Measurements from ENCODE around the gene RAB3A.
"Not testable (repeated sequence)": the region's sequence is repeated elsewhere in the genome, so short reads cannot be mapped to it uniquely, and the experiment has no call there.

Gene RAB3A

DNA sequence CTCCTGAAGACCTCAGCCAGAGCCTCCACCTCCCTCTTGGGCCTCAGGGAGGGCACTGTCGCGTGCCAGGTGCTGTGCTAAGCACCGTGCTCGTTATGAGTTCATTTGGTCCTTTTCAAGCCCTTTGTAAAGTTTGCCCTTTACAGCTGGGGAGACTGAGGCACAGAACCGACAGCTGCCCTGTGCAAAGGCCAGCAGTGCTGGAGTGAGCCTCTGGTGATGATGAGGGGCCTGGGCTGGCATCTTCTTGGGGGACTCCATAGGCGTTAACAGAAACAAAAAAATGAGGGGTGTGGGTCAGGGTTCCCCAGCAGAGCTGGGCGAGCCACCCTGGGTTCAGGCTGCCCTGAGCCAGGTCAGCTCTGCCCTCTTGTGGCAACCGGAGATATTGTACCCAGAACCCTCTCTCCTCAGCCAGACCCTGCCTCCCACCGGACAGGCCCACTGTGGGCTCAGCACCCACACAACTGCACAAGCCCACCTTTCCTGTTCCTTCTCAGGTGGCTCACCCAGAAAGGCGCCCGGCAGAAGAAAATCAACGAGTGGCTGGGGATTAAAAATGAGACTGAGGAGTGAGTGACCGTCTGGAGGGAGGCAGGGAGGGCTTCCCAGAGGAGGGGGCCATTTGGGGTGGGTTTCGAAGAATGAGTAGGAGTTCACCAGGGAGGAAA, 35.7 kb downstream of the RAB3A start:
- H3K27me3 ChIP-seq, result no peaks in the 10 kb centered on the region
- H3K4me1 ChIP-seq, result peaks cover 45 to 55% (median 53%) of the 10 kb centered on the region in 10 experiments
- peak overlapping the region in 8 of 11 experiments; percentile 89 to 100 (median 98); a peak in 15 of 22 replicates for H3K4me2 ChIP-seq
- H3K4me3 ChIP-seq, result peak overlapping the region in 1 of 10 experiments; percentile 35; a peak in 1 of 20 replicates
- H4K20me1 ChIP-seq, result no peaks in the 10 kb centered on the region
- H3K27ac ChIP-seq, result peak overlapping the region; percentile 28 to 98 (median 89); a peak in 16 of 22 replicates
- H3K9ac ChIP-seq, result peak overlapping the region in 5 of 11 experiments; percentile 19 to 91 (median 87); a peak in 9 of 22 replicates
- peaks cover 36 to 59% (median 51%) of the 10 kb centered on the region in 11 experiments for H3K36me3 ChIP-seq
- H3K9me3 ChIP-seq (replicated peaks in 1 of 11), result no peaks in the 10 kb centered on the region
- no peak for TF ChIP-seq Cebpa-rat (IDR thresholded peaks at IDR 0.05)

DNA sequence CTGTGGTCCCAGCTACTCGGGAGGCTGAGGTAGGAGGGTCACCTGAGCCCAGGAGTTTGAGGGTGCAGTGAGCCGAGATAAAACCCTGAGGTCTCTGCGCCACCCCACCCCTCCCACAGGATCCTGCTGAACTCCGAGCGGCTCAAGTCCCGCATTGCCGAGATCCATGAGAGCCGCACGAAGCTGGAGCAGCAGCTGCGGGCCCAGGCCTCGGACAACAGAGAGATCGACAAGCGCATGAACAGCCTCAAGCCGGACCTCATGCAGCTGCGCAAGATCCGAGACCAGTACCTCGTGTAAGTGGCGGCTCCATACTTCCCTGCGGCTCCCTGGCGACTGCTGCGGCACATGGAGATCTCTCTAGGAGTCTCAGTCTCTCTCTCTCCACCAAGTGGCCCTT, 36.8 kb downstream of the RAB3A start:
- Histone ChIP-seq H3K4me2 (no peak overlapping the region), H3K27ac (no peak overlapping the region), H3K4me1 (peaks cover 34 to 45% (median 43%) of the 10 kb centered on the region in 10 experiments), H3K36me3 (peaks cover 47 to 70% (median 62%) of the 10 kb centered on the region in 11 experiments), H3K4me3 (no peak overlapping the region), H3K27me3 (no peaks in the 10 kb centered on the region), H3K9ac (no peak overlapping the region), H4K20me1 (peaks cover 0 to 6% (median 0%) of the 10 kb centered on the region in 11 experiments; a peak in 1 of 22 replicates), H3K9me3 (replicated peaks in 1 of 11) (no peaks in the 10 kb centered on the region)
- no peak for TF ChIP-seq Cebpa-rat (IDR thresholded peaks at IDR 0.05)

DNA sequence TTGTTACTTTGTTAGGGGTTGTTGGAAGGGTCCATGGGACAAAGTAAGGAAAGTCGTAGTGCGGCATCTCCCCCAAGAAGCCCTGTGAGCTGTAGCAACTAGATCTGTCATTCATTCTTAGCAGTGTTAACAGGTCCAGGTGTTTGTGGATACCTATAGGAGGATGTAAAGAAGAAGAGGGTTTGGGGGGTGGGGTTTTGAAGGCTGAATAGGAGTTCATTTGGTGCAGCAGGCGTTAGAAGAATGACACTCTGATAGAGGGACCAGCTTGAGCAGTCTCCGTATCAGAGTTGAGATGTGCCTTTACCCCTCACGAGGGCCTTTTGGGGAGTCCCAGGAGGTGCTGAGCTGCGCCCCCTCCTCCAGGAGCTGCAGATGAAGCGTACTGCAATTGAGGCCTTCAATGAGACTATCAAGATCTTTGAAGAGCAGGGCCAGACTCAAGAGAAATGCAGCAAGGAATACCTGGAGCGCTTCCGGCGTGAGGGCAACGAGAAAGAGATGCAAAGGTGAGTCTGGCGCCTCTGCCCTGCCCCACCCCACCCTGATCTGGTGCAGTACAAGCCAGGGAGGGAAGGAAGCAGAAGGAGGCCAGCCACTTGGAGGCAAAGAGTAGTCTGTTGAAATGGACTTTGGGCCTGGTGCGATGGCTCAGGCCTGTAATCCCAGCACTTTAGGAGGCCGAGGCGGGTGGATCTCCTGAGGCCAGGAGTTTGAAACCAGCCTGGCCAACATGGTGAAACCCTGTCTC, 37.9 kb downstream of the RAB3A start:
- H3K27me3 ChIP-seq, result no peaks in the 10 kb centered on the region
- H3K4me2 ChIP-seq, result no peak overlapping the region
- peaks cover 51 to 74% (median 66%) of the 10 kb centered on the region in 11 experiments for H3K36me3 ChIP-seq
- H3K27ac ChIP-seq, result no peak overlapping the region
- no peak overlapping the region for H3K9ac ChIP-seq
- no peak for TF ChIP-seq Cebpa-rat (IDR thresholded peaks at IDR 0.05)
- no peak overlapping the region for H3K4me3 ChIP-seq
- peaks cover 29 to 42% (median 39%) of the 10 kb centered on the region in 10 experiments for H3K4me1 ChIP-seq
- H4K20me1 ChIP-seq, result peaks cover 0 to 11% (median 0%) of the 10 kb centered on the region in 11 experiments; a peak in 1 of 22 replicates
- H3K9me3 ChIP-seq (replicated peaks in 1 of 11), result no peaks in the 10 kb centered on the region

DNA sequence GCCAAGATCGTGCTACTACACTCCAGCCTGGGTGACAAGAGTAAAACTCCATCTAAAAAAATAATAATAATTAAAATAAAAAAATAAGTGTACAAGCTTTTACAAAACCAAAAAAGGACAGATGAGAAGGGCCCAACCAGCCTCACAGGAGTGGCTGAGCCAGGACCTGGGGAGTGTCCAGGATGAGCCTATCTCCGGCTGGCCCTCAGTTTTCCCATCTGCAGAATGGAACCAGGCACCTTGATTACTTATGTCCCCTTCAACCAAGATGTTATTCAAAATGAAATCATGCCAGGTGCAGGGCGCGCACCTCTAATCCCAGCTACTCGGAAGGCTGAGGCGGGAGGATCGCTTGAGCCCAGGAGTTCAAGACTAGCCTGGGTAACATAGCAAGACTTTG, 39.8 kb downstream of the RAB3A start:
- Histone ChIP-seq H3K9ac (no peak overlapping the region), H3K27ac (no peak overlapping the region), H3K9me3 (replicated peaks in 1 of 11) (no peaks in the 10 kb centered on the region), H3K4me2 (no peak overlapping the region), H3K36me3 (peaks cover 49 to 85% (median 62%) of the 10 kb centered on the region in 11 experiments), H3K4me3 (no peak overlapping the region), H3K4me1 (peaks cover 22 to 36% (median 30%) of the 10 kb centered on the region in 10 experiments), H3K27me3 (no peaks in the 10 kb centered on the region), H4K20me1 (peaks cover 0 to 11% (median 0%) of the 10 kb centered on the region in 11 experiments; a peak in 1 of 22 replicates)
- TF ChIP-seq Cebpa-rat (IDR thresholded peaks at IDR 0.05), result no peak

DNA sequence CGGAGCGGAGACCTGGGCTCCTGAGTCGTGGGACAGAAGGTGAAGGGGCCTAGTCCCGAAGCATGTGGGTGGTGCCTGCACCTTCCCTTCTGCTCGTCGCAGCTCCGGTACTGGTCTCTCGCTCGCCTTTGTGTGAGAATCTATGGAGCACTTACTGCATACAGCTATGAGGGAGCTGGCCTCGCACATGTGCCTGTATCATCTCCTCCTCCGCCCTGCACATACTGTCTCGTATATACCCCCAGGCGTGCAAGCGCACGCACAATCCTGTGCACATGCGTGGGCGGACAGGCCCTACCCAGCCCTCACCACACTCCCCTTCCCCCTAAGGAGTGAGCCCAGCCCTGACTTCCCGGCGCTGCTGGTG, 42.2 kb downstream of the RAB3A start:
- H3K4me1 ChIP-seq, result peaks cover 26 to 40% (median 31%) of the 10 kb centered on the region in 10 experiments
- no peak overlapping the region for H3K4me3 ChIP-seq
- no peak overlapping the region for H3K27ac ChIP-seq
- no peaks in the 10 kb centered on the region for H3K27me3 ChIP-seq
- TF ChIP-seq Cebpa-rat (IDR thresholded peaks at IDR 0.05), result no peak
- H4K20me1 ChIP-seq, result peaks cover 0 to 23% (median 6%) of the 10 kb centered on the region in 11 experiments; a peak in 10 of 22 replicates
- no peaks in the 10 kb centered on the region for H3K9me3 ChIP-seq (replicated peaks in 1 of 11)
- peaks cover 39 to 81% (median 46%) of the 10 kb centered on the region in 11 experiments for H3K36me3 ChIP-seq
- peak overlapping the region in 10 of 11 experiments; percentile 10 to 92 (median 60); a peak in 17 of 22 replicates for H3K4me2 ChIP-seq
- H3K9ac ChIP-seq, result peak overlapping the region in 7 of 11 experiments; percentile 18 to 54 (median 34); a peak in 10 of 22 replicates

DNA sequence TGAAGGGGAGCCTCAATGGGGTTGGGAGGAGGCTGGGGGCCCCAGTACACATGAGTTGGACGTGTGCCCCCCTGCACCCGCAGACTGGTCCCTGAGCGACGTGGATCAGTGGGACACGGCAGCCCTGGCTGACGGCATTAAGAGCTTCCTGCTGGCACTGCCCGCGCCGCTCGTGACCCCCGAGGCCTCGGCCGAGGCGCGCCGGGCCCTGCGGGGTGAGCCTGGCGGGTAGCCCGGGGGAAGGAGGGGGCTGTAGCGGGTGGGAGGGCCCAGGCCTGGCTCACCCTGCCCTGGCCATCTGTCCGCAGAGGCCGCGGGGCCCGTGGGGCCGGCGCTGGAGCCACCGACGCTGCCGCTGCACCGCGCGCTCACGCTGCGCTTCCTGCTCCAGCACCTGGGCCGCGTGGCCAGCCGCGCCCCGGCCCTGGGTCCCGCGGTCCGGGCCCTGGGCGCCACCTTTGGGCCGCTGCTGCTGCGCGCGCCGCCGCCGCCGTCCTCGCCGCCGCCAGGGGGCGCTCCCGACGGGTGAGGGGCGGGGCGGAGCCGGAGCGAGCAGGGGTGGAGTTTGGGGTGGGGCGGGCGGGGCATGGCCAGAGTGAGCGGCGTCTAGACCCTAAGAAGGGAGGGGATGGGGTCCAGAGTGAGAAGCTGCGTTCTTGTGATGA, 42.7 kb downstream of the RAB3A start:
- TF ChIP-seq Cebpa-rat (IDR thresholded peaks at IDR 0.05), result no peak
- Histone ChIP-seq H3K4me1 (peaks cover 31 to 46% (median 36%) of the 10 kb centered on the region in 10 experiments), H3K4me2 (peak overlapping the region; percentile 87 to 99 (median 93)), H3K27ac (peak overlapping the region; percentile 60 to 83 (median 79)), H3K36me3 (peaks cover 33 to 81% (median 46%) of the 10 kb centered on the region in 11 experiments), H3K9me3 (replicated peaks in 1 of 11) (no peaks in the 10 kb centered on the region), H3K4me3 (peak overlapping the region; percentile 48 to 66 (median 56)), H3K9ac (peak overlapping the region; percentile 74 to 87 (median 83)), H3K27me3 (no peaks in the 10 kb centered on the region), H4K20me1 (peaks cover 0 to 29% (median 7%) of the 10 kb centered on the region in 11 experiments; a peak in 11 of 22 replicates)

DNA sequence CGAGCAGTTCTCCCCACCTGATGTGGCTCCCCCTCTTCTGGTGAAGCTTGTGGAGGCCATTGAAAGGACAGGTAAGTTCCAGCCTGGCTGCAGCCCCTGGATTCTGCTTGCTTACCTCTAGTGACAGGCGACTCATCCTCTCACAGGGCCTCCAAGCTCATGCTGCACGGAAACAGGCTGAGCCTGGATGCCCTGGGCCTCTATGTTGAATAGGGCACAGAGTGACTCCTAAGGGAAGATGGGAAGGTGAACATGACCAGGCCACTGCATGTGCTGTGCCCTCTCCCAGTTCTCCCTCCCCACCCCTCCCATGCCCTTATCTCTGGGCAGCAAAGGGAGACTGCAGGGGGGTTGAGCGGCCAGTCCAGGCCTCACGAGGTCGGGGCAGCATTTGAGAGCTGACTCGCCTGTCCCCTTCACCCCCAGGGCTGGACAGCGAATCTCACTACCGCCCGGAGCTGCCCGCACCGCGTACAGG, 43.3 kb downstream of the RAB3A start:
- H3K9me3 ChIP-seq (replicated peaks in 1 of 11), result no peaks in the 10 kb centered on the region
- peak overlapping the region; percentile 87 to 99 (median 93) for H3K4me2 ChIP-seq
- H4K20me1 ChIP-seq, result peaks cover 0 to 34% (median 7%) of the 10 kb centered on the region in 11 experiments; a peak in 11 of 22 replicates
- peak overlapping the region; percentile 60 to 83 (median 79) for H3K27ac ChIP-seq
- H3K9ac ChIP-seq, result peak overlapping the region; percentile 74 to 87 (median 83)
- H3K36me3 ChIP-seq, result peaks cover 31 to 81% (median 46%) of the 10 kb centered on the region in 11 experiments
- no peak for TF ChIP-seq Cebpa-rat (IDR thresholded peaks at IDR 0.05)
- no peaks in the 10 kb centered on the region for H3K27me3 ChIP-seq
- H3K4me3 ChIP-seq, result peak overlapping the region; percentile 48 to 66 (median 56)
- peaks cover 36 to 51% (median 41%) of the 10 kb centered on the region in 10 experiments for H3K4me1 ChIP-seq

DNA sequence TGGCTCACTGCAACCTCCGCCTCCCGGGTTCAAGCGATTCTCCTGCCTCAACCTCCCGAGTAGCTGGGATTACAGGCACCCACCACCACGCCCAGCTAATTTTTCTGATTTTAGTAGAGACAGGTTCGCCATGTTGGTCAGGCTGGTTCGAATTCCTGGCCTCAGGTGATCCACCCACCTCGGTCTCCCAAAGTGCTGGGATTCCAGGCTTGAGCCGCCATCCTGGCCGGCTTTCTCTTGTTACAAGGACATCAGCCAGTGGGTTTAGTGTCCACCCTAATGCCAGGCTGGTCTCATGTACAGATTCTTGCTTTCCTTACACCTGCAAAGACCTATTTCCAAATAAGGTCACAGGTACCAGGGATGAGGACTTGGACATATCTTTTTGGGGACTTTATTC, 44.0 kb downstream of the RAB3A start:
- H3K4me1 ChIP-seq, result peaks cover 36 to 55% (median 44%) of the 10 kb centered on the region in 10 experiments
- no peak overlapping the region for H3K4me3 ChIP-seq
- TF ChIP-seq Cebpa-rat (IDR thresholded peaks at IDR 0.05), result no peak
- H3K36me3 ChIP-seq, result peaks cover 25 to 79% (median 45%) of the 10 kb centered on the region in 11 experiments
- peak overlapping the region in 7 of 11 experiments; percentile 90 to 99 (median 93); a peak in 12 of 22 replicates for H3K4me2 ChIP-seq
- no peaks in the 10 kb centered on the region for H3K9me3 ChIP-seq (replicated peaks in 1 of 11)
- peaks cover 0 to 41% (median 8%) of the 10 kb centered on the region in 11 experiments; a peak in 11 of 22 replicates for H4K20me1 ChIP-seq
- H3K27me3 ChIP-seq, result no peaks in the 10 kb centered on the region
- H3K9ac ChIP-seq, result peak overlapping the region in 3 of 11 experiments; percentile 82 to 85 (median 84); a peak in 4 of 22 replicates
- H3K27ac ChIP-seq, result no peak overlapping the region

DNA sequence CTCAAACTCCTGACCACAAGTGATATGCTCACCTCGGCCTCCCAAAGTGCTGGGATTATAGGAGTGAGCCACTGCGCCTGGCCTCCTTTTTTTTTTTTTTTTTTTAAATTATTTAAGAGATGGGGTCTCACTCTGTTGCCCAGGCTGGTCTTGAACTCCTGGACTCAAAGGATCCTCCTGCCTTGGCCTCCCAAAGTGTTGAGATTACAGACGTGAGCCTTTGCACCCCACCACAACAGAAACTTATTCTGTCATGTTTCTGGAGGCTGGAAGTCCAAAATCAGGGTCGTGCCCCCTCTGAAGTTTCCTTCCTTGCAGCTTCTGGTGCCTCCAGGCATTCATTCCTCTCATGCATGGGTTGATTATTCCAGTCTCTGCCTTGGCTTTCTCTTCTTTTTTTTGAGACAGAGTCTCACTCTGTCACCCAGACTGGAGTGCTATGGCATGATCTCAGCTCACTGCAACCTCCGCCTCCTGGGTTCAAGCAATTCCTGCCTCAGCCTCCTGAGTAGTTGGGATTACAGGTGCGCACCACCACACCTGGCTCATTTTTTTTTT, 44.7 kb downstream of the RAB3A start:
- Histone ChIP-seq H3K36me3 (peaks cover 21 to 74% (median 39%) of the 10 kb centered on the region in 11 experiments), H3K9ac (0 out of 22 replicates have a peak overlapping the region, but pooled peaks of 1 of the 11 experiments have one; percentile 3), H3K4me1 (peaks cover 41 to 60% (median 49%) of the 10 kb centered on the region in 10 experiments), H4K20me1 (peaks cover 0 to 47% (median 15%) of the 10 kb centered on the region in 11 experiments; a peak in 15 of 22 replicates)
- H3K9me3 ChIP-seq (replicated peaks in 1 of 11); H3K27me3 ChIP-seq; H3K27ac ChIP-seq; H3K4me2 ChIP-seq; H3K4me3 ChIP-seq: not testable (repeated sequence)
